GM21515 (cell line): ENCODE measurements around the gene RFC2.
"Not testable (repeated sequence)": the region's sequence is repeated elsewhere in the genome, so short reads cannot be mapped to it uniquely, and the experiment has no call there.

Experiments
- ATAC-seq: cut with Tn5 transposase; IDR thresholded peaks from one replicate; pipeline ENCODE4 v1.9.1; 2021; ENCODE audit not compliant: unreplicated experiment

Gene RFC2

DNA sequence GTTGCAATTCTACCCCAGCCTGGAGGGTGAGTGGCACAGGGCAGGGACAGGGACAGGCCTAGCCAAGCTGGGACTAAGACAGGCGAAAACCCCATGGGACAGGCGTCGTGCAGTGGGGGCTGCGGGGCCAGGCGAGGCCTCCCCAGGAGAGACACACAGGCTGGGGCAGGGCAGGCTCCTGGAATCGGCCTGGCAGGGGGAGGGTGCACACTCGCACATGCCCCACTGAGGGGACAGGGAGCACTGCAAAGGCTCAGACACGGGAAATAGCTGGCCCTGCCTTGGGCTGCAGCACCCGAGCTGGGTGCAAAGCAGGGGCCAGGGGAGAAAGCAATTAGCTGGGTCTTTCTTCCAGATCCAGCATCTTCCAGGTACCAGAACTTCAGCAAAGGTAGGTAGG, 34.0 kb downstream of the RFC2 start:
- no peak for ATAC-seq

DNA sequence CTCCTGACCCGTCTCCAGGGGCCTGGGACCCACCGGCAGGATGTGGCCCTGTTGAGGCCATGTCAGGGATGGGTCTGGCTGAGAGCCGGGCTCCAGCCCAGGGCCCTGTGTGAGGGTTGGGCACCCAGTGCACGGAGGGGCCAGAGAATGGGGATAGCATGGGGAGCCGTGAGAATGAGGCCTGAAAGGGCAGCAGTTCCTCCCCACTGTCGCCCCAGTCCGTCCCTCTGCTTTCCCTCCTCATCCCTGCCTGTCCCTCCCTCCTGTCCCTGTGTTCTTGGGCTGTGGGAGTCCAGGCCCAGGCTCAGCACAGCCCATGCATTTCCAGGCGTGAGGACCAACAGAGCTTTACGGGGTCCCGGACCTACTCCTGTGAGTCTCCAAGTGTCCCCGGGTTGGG, 34.8 kb downstream of the RFC2 start:
- ATAC-seq, result no peak

- ATAC-seq, result no peak
Observed at GRCh38 chr7:74218343-74218698, 35.9 kb downstream of the RFC2 start.

- peak; percentile 42 for ATAC-seq
Observed at GRCh38 chr7:74217455-74218342, 36.5 kb downstream of the RFC2 start.

DNA sequence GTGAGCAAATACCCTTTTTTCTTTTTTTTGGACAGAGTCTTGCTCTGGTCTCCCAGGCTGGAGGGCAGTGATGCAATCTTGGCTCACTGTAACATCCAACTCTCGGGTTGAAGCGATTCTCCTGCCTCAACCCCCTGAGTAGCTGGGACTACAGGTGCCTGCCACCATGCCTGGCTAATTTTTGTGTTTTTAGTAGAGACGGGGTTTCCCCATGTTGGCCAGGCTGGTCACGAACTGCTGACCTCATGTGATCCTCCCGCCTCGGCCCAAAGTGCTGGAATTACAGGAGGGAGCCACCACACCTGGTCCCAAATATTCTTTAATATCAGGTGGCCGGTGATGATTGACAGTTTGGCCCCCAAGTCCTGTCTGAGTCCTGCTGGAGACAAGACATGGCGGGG, 37.8 kb downstream of the RFC2 start:
- ATAC-seq, result no peak

- no peak for ATAC-seq
Observed at GRCh38 chr7:74215921-74216320, 38.3 kb downstream of the RFC2 start.

GRCh38 chr7:74214816-74215630, 39.2 kb downstream of the RFC2 start:
- ATAC-seq, result no peak

- ATAC-seq, result no peak
Observed at GRCh38 chr7:74212661-74213060, 41.5 kb downstream of the RFC2 start.

DNA sequence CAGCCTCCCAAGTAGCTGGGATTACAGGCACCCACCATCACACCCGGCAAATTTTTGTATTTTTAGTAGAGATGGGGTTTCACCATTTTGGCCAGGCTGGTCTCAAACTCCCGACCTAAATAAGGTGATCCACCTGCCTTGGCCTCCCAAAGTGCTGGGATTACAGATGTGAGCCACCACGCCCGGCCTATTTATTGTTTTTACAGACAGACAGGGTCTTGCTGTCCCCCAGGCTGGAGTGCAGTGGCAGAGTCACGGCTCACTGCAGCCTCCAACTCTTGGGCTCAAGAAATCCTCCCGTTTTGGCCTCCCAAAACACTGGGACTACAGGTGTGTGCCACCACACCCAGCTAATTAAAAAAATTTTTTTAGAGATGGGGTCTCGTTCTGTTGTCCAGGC, 46.0 kb downstream of the RFC2 start:
- not testable (repeated sequence) for ATAC-seq

- no peak for ATAC-seq
Observed at GRCh38 chr7:74207586-74207985, 46.6 kb downstream of the RFC2 start.

DNA sequence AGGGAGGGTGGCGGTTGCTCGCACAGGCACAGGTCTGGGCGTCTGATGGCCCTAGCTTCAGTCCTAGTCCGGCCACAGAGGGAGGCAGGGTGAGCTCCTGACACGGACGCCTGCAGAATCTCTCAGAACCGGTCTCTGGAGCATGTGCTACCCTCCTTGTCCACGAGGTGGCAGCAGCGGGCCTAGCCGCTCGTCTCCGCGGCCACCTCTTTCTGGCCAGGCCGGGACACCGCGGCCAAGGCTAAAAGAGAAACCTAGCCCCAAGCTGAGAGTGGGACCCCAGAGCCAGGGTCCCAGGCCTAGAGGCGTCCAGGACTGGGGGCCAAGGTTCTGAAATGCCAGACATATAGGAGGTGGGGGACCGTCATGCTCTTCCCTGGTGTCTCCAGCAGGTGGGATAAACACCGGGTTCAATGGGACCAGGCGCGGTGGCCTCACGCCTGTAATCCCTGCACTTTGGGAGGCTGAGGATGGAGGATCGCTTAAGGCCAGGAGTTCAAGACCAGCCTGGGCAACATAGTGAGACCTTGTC, 47.5 kb downstream of the RFC2 start:
- ATAC-seq, result peak; percentile 37

DNA sequence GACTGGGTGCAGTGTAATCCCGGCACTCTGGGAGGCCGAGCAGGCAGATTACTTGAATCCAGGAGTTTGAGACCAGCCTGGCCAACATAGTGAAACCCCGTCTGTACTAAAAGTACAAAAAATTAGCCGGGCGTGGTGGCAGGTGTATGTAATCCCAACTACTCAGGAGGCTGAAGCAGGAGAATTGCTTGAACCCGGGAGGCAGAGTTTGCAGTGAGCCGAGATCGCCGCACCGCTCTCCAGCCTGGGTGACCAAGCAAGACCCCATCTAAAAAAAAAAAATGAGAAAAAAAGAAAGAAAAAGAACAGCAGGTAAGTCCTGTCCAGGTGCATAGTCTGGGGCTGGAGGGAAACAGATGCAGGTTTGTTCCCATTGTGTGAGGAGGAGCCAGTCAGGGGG, 48.1 kb downstream of the RFC2 start:
- ATAC-seq, result not testable (repeated sequence)

- no peak for ATAC-seq
Observed at GRCh38 chr7:74203956-74204618, 50.1 kb downstream of the RFC2 start.

DNA sequence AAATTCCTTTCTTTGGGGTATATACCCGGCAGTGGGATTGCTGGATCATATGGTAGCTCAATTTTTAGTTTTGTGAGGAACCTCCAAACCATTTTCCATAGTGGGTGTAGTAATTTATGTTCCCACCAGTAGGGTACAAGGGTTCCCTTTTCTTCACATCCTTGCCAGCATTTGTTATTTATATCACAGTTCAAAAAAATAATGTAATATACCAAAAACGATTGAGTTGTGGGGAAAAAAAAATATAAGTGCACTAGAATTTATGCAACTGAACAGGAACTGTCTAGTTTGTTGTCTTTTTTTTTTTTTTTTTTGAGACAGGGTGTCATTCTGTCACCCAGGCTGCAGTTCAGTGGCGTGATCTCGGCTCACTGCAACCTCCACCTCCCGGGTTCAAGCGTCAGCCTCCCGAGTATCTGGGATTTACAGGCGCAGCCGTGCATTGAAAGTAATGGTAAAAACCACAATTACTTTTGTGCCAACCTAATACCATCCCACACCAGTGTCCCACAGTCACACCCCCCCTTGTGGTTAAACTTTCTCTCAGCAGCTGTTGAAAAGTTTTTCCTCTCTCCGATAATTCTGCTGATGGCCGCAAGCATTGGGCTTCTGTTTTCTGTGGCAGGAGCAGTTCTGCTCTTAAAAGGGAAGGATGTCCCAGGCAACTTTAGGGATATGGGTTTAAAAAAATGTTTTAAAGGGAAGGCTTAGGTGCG, 51.2 kb downstream of the RFC2 start:
- no peak for ATAC-seq

- no peak for ATAC-seq
Observed at GRCh38 chr7:74199551-74200355, 54.4 kb downstream of the RFC2 start.

DNA sequence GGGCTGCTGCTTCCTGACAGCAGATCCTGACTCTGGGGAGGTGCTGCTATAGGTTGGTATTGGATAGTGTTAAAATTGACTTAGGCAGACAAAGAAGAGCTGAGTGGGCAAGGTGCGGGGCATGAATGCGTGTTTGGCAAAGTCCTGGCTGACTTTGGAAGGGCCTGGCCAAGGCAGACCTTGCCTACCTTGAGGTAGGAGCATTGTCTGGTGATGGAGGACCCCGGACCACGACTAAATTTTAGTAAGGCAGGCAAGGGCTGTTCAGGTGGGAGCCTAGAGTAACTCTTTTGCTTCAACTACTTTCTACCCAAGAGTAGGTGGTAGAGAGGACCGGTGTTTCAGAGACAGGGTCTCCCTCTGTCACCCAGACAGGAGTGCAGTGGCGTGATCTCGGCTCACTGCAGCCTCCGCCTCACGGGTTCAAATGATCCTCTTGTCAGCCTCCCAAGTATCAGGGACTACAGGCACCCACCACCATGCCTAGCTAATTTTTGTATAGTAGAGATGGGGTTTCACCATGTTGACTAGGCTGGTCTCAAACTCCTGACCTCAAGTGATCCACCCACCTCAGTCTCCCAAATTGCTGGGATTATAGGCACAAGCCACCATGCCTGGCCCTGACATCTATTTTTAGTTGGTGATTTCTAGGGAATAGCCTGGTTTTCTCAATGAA, 56.6 kb downstream of the RFC2 start:
- no peak for ATAC-seq

- not testable (repeated sequence) for ATAC-seq
Observed at GRCh38 chr7:74195968-74196654, 58.1 kb downstream of the RFC2 start.

GRCh38 chr7:74195139-74195860, 58.9 kb downstream of the RFC2 start:
- ATAC-seq, result not testable (repeated sequence)
